Endodermal cell (in vitro differentiated cells): Measurements from ENCODE around the gene ARHGAP6. TPM values are rescaled to one million over a fixed set of nuclear protein-coding genes. Genes with fewer than 3 reads are reported as not detected.
"Not testable (repeated sequence)": the region's sequence is repeated elsewhere in the genome, so short reads cannot be mapped to it uniquely, and the experiment has no call there.

Experiments used
- DNase-seq: peaks from one replicate; pipeline ENCODE4 v3.0.0-alpha.2; 2017
- H3K27ac ChIP-seq: 2 replicates; pipeline ENCODE4 v1.5.1; 2013; ENCODE audit warnings: mild to moderate bottlenecking, low read depth, low read length, moderate library complexity
- H3K27me3 ChIP-seq: 2 replicates; pipeline ENCODE4 v1.6.1; 2013; ENCODE audit warnings: mild to moderate bottlenecking, low read length, moderate library complexity; ENCODE audit not compliant: insufficient read depth, control insufficient read depth, poor library complexity, severe bottlenecking
- H3K36me3 ChIP-seq: 2 replicates; pipeline ENCODE4 v1.7.0; 2013; ENCODE audit warnings: mild to moderate bottlenecking, low read length, moderate library complexity; ENCODE audit not compliant: control insufficient read depth, insufficient read depth
- H3K4me1 ChIP-seq: one replicate; pipeline ENCODE4 v1.7.0; 2013; ENCODE audit warnings: low read length; ENCODE audit not compliant: control insufficient read depth, insufficient read depth
- H3K4me3 ChIP-seq: 2 replicates; pipeline ENCODE4 v1.5.1; 2013; ENCODE audit warnings: mild to moderate bottlenecking, low read length, moderate library complexity
- H3K9ac ChIP-seq: 2 replicates; pipeline ENCODE4 v1.6.1; 2013; ENCODE audit warnings: mild to moderate bottlenecking, low read length, moderate library complexity; ENCODE audit not compliant: poor library complexity, severe bottlenecking; ENCODE audit errors: extremely low read depth
- H3K9me3 ChIP-seq: 2 replicates; pipeline ENCODE4 v1.6.1; 2013; ENCODE audit warnings: mild to moderate bottlenecking, low read length, moderate library complexity; ENCODE audit not compliant: control insufficient read depth
- H3K27ac Mint-ChIP-seq: 2 replicates; pipeline ENCODE4 v1.8.0; 2020; ENCODE audit warnings: mixed read lengths
- H3K27me3 Mint-ChIP-seq: 2 replicates; pipeline ENCODE4 v1.8.0; 2021; ENCODE audit warnings: mild to moderate bottlenecking, mixed read lengths; ENCODE audit not compliant: insufficient read depth
- H3K36me3 Mint-ChIP-seq: 2 replicates; pipeline ENCODE4 v1.8.0; 2020; ENCODE audit warnings: low read depth, mixed read lengths
- H3K4me1 Mint-ChIP-seq: 2 replicates; pipeline ENCODE4 v1.8.0; 2020; ENCODE audit warnings: mixed read lengths
- H3K4me3 Mint-ChIP-seq: 2 replicates; pipeline ENCODE4 v1.8.0; 2020; ENCODE audit warnings: mild to moderate bottlenecking, moderate library complexity, mixed read lengths
- H3K9me3 Mint-ChIP-seq: 2 replicates; pipeline ENCODE4 v1.8.0; 2020; ENCODE audit warnings: mild to moderate bottlenecking, mixed read lengths
- WGBS, 2 experiments: methylation state at CpG; one replicate each; pipeline versions ENCODE4 v1.1.5 to v1.1.7; 2013; ENCODE audit warnings: missing lambda C conversion rate in 2 of 2, mixed read lengths in 1 of 2; ENCODE audit not compliant: insufficient coverage in 1 of 2, insufficient read length in 1 of 2; 5-methylcytosine and 5-hydroxymethylcytosine counted together
- total RNA-seq, 2 donors: library from RNA; stranded (reverse); fragmentation: NEBNext Ultra II Directional in 1 of 2; extraction: Animal tissue kit (Norgen Biotek cat#: 25700) in 1 of 2; gene quantifications; 2 replicates in 1 of 2; 3 replicates in 1 of 2; pipeline ENCODE4 v1.2.1, GENCODE V29; 2021
- TF ChIP-seq, protein P1 (sequence below): fragments of 200-600 bp; sonication (generic); conservative IDR thresholded peaks from 2 replicates; pipeline ENCODE4 v1.5.0; 2021; ENCODE audit warnings: antibody characterized with exemption, mild to moderate bottlenecking

The ARHGAP6 gene
- total RNA-seq, 2 donors from 2014 or later = 0.48 to 0.73 TPM

DNA sequence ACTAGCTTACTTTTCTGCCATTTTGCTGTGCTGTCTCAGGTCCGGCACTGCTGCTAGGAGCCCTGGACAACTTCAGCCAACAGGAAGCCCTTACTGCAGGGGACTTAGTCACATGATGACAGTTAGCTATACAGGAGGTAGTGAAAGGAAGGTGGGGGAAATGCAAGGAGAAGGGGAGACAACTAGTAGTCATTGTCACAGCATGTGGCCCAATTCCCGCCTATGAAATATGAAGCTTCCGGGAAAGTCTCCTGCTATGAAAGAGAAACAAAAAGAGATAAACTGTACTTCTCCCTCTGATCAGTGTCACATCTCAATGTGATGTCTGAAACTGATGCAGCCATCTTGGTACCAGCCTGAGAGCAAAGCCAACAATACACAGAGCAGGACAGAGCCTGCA, 300.9 kb downstream of the ARHGAP6 start:
- no peaks in the 10 kb centered on the region for H3K4me1 ChIP-seq
- no peaks in the 10 kb centered on the region for H3K36me3 Mint-ChIP-seq
- peaks cover 60% of the 10 kb centered on the region for H3K9me3 Mint-ChIP-seq
- no peaks in the 10 kb centered on the region for H3K9me3 ChIP-seq
- no peak overlapping the region for H3K9ac ChIP-seq
- H3K4me1 Mint-ChIP-seq = no peaks in the 10 kb centered on the region
- H3K4me3 ChIP-seq = no peak overlapping the region
- H3K27me3 Mint-ChIP-seq = no peaks in the 10 kb centered on the region
- no peaks in the 10 kb centered on the region for H3K36me3 ChIP-seq
- no peak overlapping the region for H3K4me3 Mint-ChIP-seq
- H3K27ac Mint-ChIP-seq = no peak overlapping the region
- no peak overlapping the region for H3K27ac ChIP-seq
- 94% methylated on average over 3 of the region's 3 CpGs; no CpG with 5 or more reads in 1 of the 2 experiments for WGBS, 2 experiments
- no peaks in the 10 kb centered on the region for H3K27me3 ChIP-seq
- no peak for DNase-seq
- TF ChIP-seq, protein P1, sequence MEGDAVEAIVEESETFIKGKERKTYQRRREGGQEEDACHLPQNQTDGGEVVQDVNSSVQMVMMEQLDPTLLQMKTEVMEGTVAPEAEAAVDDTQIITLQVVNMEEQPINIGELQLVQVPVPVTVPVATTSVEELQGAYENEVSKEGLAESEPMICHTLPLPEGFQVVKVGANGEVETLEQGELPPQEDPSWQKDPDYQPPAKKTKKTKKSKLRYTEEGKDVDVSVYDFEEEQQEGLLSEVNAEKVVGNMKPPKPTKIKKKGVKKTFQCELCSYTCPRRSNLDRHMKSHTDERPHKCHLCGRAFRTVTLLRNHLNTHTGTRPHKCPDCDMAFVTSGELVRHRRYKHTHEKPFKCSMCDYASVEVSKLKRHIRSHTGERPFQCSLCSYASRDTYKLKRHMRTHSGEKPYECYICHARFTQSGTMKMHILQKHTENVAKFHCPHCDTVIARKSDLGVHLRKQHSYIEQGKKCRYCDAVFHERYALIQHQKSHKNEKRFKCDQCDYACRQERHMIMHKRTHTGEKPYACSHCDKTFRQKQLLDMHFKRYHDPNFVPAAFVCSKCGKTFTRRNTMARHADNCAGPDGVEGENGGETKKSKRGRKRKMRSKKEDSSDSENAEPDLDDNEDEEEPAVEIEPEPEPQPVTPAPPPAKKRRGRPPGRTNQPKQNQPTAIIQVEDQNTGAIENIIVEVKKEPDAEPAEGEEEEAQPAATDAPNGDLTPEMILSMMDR = no peak

DNA sequence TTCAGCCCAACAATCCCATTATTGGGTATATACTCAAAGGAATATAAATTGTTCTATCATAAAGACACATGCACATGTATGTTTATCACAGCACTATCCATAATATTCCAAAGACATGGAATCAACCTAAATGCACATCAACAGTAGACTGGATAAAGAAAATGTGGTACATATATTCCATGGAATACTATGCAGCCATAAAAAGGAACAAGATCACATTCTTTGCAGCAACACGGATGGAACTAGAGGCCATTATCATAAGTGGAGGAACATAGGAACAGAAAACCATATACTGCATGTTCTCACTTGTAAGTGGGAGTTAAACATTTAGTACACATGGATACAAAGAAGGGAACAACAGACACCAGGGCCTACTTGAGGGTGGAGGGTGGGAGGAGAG, 301.9 kb downstream of the ARHGAP6 start:
- H3K36me3 ChIP-seq = not testable (repeated sequence)
- 100% methylated on average over 1 of the region's 1 CpG; no CpG with 5 or more reads in 1 of the 2 experiments for WGBS, 2 experiments

DNA sequence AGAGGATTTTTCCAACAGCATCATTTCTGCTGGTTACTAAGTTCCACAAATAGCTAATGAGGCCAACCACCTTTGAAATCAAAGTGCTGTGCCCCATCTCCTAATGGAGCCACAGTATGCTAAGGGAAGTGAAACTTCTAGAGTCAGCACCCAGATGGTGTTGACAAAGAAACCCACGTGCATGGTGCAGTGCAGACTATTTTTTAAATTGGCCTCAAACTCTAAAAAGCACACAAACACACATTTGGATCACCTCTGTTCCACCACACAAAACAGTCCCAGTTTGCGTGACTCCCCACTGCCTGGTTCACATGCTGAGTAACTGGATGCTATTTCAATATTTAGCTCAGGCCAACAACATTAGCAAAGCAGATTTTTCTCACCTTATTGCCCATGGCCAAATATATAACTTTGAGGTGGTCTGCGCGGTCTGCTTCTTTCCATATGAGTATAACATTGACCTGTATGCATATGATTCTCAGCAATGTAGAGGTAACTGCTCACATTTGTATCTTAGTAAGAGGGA, 302.6 kb downstream of the ARHGAP6 start:
- Mint-ChIP-seq H3K27me3 (no peaks in the 10 kb centered on the region), H3K4me3 (no peak overlapping the region), H3K27ac (no peak overlapping the region), H3K36me3 (no peaks in the 10 kb centered on the region), H3K9me3 (peaks cover 68% of the 10 kb centered on the region), H3K4me1 (no peaks in the 10 kb centered on the region)
- no peaks in the 10 kb centered on the region for H3K36me3 ChIP-seq
- no peaks in the 10 kb centered on the region for H3K27me3 ChIP-seq
- H3K4me1 ChIP-seq = no peaks in the 10 kb centered on the region
- no peaks in the 10 kb centered on the region for H3K9me3 ChIP-seq
- TF ChIP-seq, protein P1 = no peak
- WGBS, 2 experiments = 85% methylated on average over 4 of the region's 4 CpGs; no CpG with 5 or more reads in 1 of the 2 experiments
- no peak overlapping the region for H3K4me3 ChIP-seq
- no peak overlapping the region for H3K9ac ChIP-seq
- H3K27ac ChIP-seq = no peak overlapping the region
- no peak for DNase-seq

More for the DNA sequence above, 301.9 kb downstream of the ARHGAP6 start:
- not testable (repeated sequence) for H3K9ac ChIP-seq, H3K27me3 ChIP-seq, H3K4me3 Mint-ChIP-seq, DNase-seq, H3K4me1 Mint-ChIP-seq, H3K9me3 ChIP-seq, H3K27ac Mint-ChIP-seq, H3K27me3 Mint-ChIP-seq, H3K27ac ChIP-seq, H3K4me1 ChIP-seq, H3K36me3 Mint-ChIP-seq, H3K4me3 ChIP-seq
- H3K9me3 Mint-ChIP-seq = peaks cover 68% of the 10 kb centered on the region

DNA sequence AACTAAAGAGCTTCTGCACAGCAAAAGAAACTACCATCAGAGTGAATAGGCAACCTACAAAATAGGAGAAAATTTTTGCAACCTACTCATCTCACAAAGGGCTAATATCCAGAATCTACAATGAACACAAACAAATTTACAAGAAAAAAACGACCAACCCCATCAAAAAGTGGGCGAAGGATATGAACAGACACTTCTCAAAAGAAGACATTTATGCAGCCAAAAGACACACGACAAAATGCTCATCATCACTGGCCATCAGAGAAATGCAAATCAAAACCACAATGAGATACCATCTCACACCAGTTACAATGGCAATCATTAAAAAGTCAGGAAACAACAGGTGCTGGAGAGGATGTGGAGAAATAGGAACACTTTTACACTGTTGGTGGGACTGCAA, 304.1 kb downstream of the ARHGAP6 start:
- H3K36me3 Mint-ChIP-seq, H3K27me3 Mint-ChIP-seq, H3K4me1 ChIP-seq, H3K9me3 ChIP-seq, H3K27ac Mint-ChIP-seq, DNase-seq, H3K4me3 ChIP-seq, H3K27ac ChIP-seq, H3K36me3 ChIP-seq, H3K27me3 ChIP-seq, H3K4me3 Mint-ChIP-seq, H3K4me1 Mint-ChIP-seq, H3K9ac ChIP-seq: not testable (repeated sequence)
- 71% methylated on average over 1 of the region's 3 CpGs; no CpG with 5 or more reads in 1 of the 2 experiments for WGBS, 2 experiments
- peaks cover 61% of the 10 kb centered on the region for H3K9me3 Mint-ChIP-seq

DNA sequence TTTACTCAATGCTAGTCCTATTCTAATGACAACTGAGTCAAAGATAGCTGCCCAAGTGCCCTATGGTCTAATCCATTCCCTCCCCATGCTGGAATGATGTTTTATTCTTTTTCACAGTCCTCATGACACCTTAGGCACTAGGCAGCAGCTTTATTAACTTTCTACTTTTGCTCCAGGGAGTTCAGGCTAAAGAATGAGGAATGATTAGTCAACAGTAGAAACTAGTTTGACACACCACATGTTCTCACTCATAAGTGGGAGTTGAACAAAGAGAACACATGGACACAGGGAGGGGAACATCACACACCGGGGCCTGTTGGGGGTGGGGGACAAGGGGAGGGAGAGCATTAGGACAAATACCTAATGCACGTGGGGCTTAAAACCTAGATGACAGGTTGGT, 309.8 kb downstream of the ARHGAP6 start:
- H3K27ac ChIP-seq, H3K27ac Mint-ChIP-seq, H3K36me3 ChIP-seq, H3K27me3 ChIP-seq, H3K4me1 Mint-ChIP-seq, H3K4me3 Mint-ChIP-seq, DNase-seq, H3K27me3 Mint-ChIP-seq, H3K4me1 ChIP-seq, H3K9me3 ChIP-seq, H3K36me3 Mint-ChIP-seq, H3K4me3 ChIP-seq, H3K9ac ChIP-seq: not testable (repeated sequence)
- peaks cover 27% of the 10 kb centered on the region for H3K9me3 Mint-ChIP-seq
- WGBS, 2 experiments = 100% methylated on average over 1 of the region's 2 CpGs; no CpG with 5 or more reads in 1 of the 2 experiments
